Caco-2 (cell line): ENCODE data around the gene KHSRP. TPM values are rescaled to one million over a fixed set of nuclear protein-coding genes. Genes with fewer than 3 reads are reported as not detected.

Source experiments
- BruUV-seq: library from RNA; stranded (reverse); fragments of 400-500 nt; replicated peaks from 2 replicates; lab custom pipeline; 2021; lab: Mats Ljungman, UMichigan
- CTCF ChIA-PET: fragments of 300-600 bp; sonication (Branson Sonifier 250); formaldehyde crosslinking; loops from one replicate; lab custom pipeline; 2022; ENCODE audit warnings: antibody characterized with exemption; lab: Charles Lee
- POLR2A ChIA-PET: fragments of 300-600 bp; sonication (Branson Sonifier 250); formaldehyde crosslinking; loops from one replicate; lab custom pipeline; 2022; ENCODE audit warnings: antibody characterized with exemption; lab: Charles Lee
- DNase-seq, 2 experiments: peaks; one replicate each; pipeline versions ENCODE4 v3.0.0 to v3.0.0-alpha.2; 2020 to 2022
- H3K27me3 ChIP-seq: replicated peaks from 2 replicates; pipeline ENCODE4 v1.6.0; 2011; ENCODE audit warnings: low read length; ENCODE audit not compliant: control insufficient read depth, insufficient read depth
- H3K36me3 ChIP-seq: 2 replicates; pipeline ENCODE4 v1.5.1; 2011; ENCODE audit warnings: low read length; ENCODE audit not compliant: control insufficient read depth, insufficient read depth
- H3K4me1 ChIP-seq: fragments of 250-450 bp; sonication (Bioruptor Pico); 2 replicates; pipeline ENCODE4 v1.5.1; 2020; ENCODE audit warnings: mild to moderate bottlenecking
- H3K4me3 ChIP-seq: 2 replicates; pipeline ENCODE4 v1.5.1; 2011; ENCODE audit warnings: low read depth, mild to moderate bottlenecking, control low read depth, low read length
- H3K9me3 ChIP-seq: fragments of 250-450 bp; sonication (Bioruptor Pico); 2 replicates; pipeline ENCODE4 v1.5.1; 2020; ENCODE audit warnings: mild to moderate bottlenecking, moderate library complexity
- H3K27ac Mint-ChIP-seq: one replicate; pipeline ENCODE4 v1.8.0; 2022; ENCODE audit warnings: mixed read lengths; ENCODE audit not compliant: unreplicated experiment
- H3K27me3 Mint-ChIP-seq: one replicate; pipeline ENCODE4 v1.8.0; 2022; ENCODE audit warnings: mixed read lengths; ENCODE audit not compliant: insufficient read depth, unreplicated experiment
- H3K36me3 Mint-ChIP-seq: one replicate; pipeline ENCODE4 v1.8.0; 2022; ENCODE audit warnings: mild to moderate bottlenecking, mixed read lengths; ENCODE audit not compliant: insufficient read depth, unreplicated experiment
- H3K4me1 Mint-ChIP-seq: one replicate; pipeline ENCODE4 v1.8.0; 2022; ENCODE audit warnings: low read depth, mixed read lengths; ENCODE audit not compliant: unreplicated experiment
- H3K4me3 Mint-ChIP-seq: one replicate; pipeline ENCODE4 v1.8.0; 2022; ENCODE audit warnings: mild to moderate bottlenecking, moderate library complexity, mixed read lengths; ENCODE audit not compliant: unreplicated experiment
- H3K9me3 Mint-ChIP-seq: one replicate; pipeline ENCODE4 v1.8.0; 2022; ENCODE audit warnings: mixed read lengths; ENCODE audit not compliant: unreplicated experiment
- CTCF ChIP-seq, 2 experiments: fragments of 200-600 bp in 1 of 2; IDR thresholded peaks; 1 replicate in 1 of 2; 2 replicates in 1 of 2; pipeline versions ENCODE4 v1.5.1 to v1.8.0; 2011 to 2022; ENCODE audit warnings: antibody characterized with exemption in 1 of 2, control low read depth in 1 of 2, inconsistent platforms in 1 of 2, low read depth in 1 of 2, low read length in 1 of 2, mild to moderate bottlenecking in 1 of 2, moderate library complexity in 1 of 2; ENCODE audit not compliant: insufficient read depth in 1 of 2, severe bottlenecking in 1 of 2, unreplicated experiment in 1 of 2
- intact Hi-C: fragments of 100-400 bp; cut with micrococcal nuclease; formaldehyde crosslinking; loops from one replicate; pipeline ENCODE4 v1.10.0; 2022; ENCODE audit not compliant: unreplicated experiment
- total RNA-seq: library from RNA; stranded (reverse); gene quantifications from 2 replicates; pipeline ENCODE4 v1.2.3, GENCODE V29; 2022

Gene KHSRP
- total RNA-seq, 1 experiment from 2014 or later, result 610 TPM

- peaks cover 7% of the 10 kb centered on the region for H3K4me1 Mint-ChIP-seq
- no peak overlapping the region for H3K27ac Mint-ChIP-seq
- H3K4me1 ChIP-seq, result no peaks in the 10 kb centered on the region
Measured at GRCh38 chr19:6387372-6387771, 37.2 kb downstream of the KHSRP start.

GRCh38 chr19:6384381-6384780 is 40.2 kb downstream of the KHSRP start:
- no peak for TF ChIP-seq CTCF (IDR thresholded peaks at IDR 0.05; ENCODE audit: insufficient read depth in 1 of 2, low read depth in 1 of 2, low read length in 1 of 2, severe bottlenecking in 1 of 2, unreplicated experiment in 1 of 2)
- ChIA-PET POLR2A (interaction anchor here (0.6 kb wide), 1 partner anchor 23 kb away, joined by 14 read pairs; the partner anchor contains the start of gene CLPP), CTCF (no interaction called here)
- BruUV-seq, result no TSS peak
- Histone ChIP-seq H3K4me3 (no peak overlapping the region), H3K27me3 (no peaks in the 10 kb centered on the region), H3K36me3 (peaks cover 2% of the 10 kb centered on the region), H3K9me3 (no peaks in the 10 kb centered on the region), H3K4me1 (no peaks in the 10 kb centered on the region)
- intact Hi-C loops, result no loop called here
- H3K4me3 Mint-ChIP-seq, result no peak overlapping the region
- no peak overlapping the region for H3K27ac Mint-ChIP-seq
- H3K27me3 Mint-ChIP-seq, result no peaks in the 10 kb centered on the region
- peaks cover 98% of the 10 kb centered on the region for H3K36me3 Mint-ChIP-seq
- no peaks in the 10 kb centered on the region for H3K9me3 Mint-ChIP-seq
- no peaks in the 10 kb centered on the region for H3K4me1 Mint-ChIP-seq
- DNase-seq, result no peak

More at GRCh38 chr19:6387372-6387771, 37.2 kb downstream of the KHSRP start:
- Mint-ChIP-seq H3K27me3 (no peaks in the 10 kb centered on the region), H3K9me3 (no peaks in the 10 kb centered on the region), H3K36me3 (peaks cover 91% of the 10 kb centered on the region), H3K4me3 (no peak overlapping the region)
- H3K9me3 ChIP-seq, result no peaks in the 10 kb centered on the region
- no peak overlapping the region for H3K4me3 ChIP-seq
- intact Hi-C loops, result no loop called here
- CTCF ChIA-PET, result no interaction called here
- BruUV-seq, result no TSS peak
- POLR2A ChIA-PET, result no interaction called here
- no peak for DNase-seq
- TF ChIP-seq CTCF (IDR thresholded peaks at IDR 0.05; ENCODE audit: insufficient read depth in 1 of 2, low read depth in 1 of 2, low read length in 1 of 2, severe bottlenecking in 1 of 2, unreplicated experiment in 1 of 2), result no peak
- H3K27me3 ChIP-seq, result no peaks in the 10 kb centered on the region
- peaks cover 4% of the 10 kb centered on the region for H3K36me3 ChIP-seq

- Mint-ChIP-seq H3K4me1 (no peaks in the 10 kb centered on the region), H3K36me3 (peaks cover 95% of the 10 kb centered on the region), H3K9me3 (no peaks in the 10 kb centered on the region), H3K27ac (no peak overlapping the region), H3K4me3 (no peak overlapping the region), H3K27me3 (no peaks in the 10 kb centered on the region)
- H3K4me3 ChIP-seq, result no peak overlapping the region
- H3K36me3 ChIP-seq, result peaks cover 2% of the 10 kb centered on the region
- H3K9me3 ChIP-seq, result no peaks in the 10 kb centered on the region
- no peaks in the 10 kb centered on the region for H3K27me3 ChIP-seq
- ChIA-PET POLR2A (no interaction called here), CTCF (interaction anchor here (1.2 kb wide), 1 partner anchor 11 kb away, joined by 3 read pairs; the partner anchor contains the start of gene ALKBH7)
- DNase-seq, result no peak
- intact Hi-C loops, result no loop called here
- no peak for TF ChIP-seq CTCF (IDR thresholded peaks at IDR 0.05; ENCODE audit: insufficient read depth in 1 of 2, low read depth in 1 of 2, low read length in 1 of 2, severe bottlenecking in 1 of 2, unreplicated experiment in 1 of 2)
- peaks cover 9% of the 10 kb centered on the region for H3K4me1 ChIP-seq
- no TSS peak for BruUV-seq
Measured at GRCh38 chr19:6383188-6383587, 41.4 kb downstream of the KHSRP start.
